ENCODE measurements around the gene CHST15.
"Not testable (repeated sequence)": the region's sequence is repeated elsewhere in the genome, so short reads cannot be mapped to it uniquely, and the experiment has no call there.

CHST15 gene

DNA sequence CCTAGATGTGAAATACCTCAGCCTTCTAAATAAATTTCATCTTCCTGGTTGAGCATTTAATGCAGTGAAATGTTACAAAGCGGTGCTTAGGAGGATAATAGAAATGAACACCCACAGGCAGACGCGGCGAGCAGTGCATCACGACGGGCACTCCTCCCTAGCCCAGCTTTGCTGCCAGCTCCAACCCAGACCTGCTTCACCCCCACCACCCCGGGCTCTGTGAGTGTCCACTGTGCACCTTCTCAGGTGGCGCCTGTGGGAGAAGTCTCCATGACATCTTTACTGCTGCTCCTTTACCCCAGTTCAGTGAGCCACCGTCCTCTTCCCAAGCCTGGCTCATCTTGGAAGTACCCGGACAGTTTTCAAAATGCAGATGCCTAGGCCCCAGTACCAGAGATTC, 5.2 kb upstream of the CHST15 start:
- no peak for DNase-seq (ENCODE audit: low spot score)

DNA sequence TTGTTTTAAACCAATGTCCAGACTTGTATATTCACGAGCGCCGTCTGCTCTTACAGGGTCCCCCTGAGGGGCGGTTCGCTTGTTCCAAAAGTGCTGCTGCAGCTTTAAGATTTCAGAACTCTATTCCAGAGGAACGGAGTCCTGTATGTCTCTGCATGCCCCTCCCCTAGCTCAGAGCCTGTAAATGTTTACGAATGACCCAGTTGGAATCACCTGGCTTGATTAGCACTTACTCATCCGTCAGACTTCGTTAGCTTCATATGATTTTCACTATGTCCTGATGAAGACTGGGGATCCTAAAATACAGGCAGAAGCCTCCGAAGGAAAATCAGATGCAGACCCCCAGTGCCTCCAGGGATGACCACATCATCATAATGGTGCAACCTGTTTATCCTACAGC, 4.5 kb upstream of the CHST15 start:
- no peak for DNase-seq (ENCODE audit: low spot score)

DNA sequence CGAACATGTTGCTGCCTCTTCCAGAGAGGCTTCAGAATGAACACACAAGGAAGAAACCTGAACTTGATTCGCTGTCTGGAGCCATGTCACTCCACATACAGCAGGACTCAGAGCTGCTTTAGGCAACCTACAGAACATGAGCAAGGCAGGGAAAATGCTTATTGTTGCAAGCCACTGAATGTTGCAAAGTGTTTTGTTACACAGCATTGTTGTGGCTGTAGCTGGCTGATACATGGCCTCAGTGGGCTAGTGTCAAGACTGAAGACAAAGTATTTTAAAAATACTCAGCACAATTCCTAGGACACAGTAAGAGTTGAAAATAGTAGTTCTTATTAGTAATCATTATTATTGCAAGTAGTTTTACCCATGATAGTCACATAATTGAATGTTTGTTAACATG, 3.1 kb upstream of the CHST15 start:
- no peak for DNase-seq (ENCODE audit: low spot score)

DNA sequence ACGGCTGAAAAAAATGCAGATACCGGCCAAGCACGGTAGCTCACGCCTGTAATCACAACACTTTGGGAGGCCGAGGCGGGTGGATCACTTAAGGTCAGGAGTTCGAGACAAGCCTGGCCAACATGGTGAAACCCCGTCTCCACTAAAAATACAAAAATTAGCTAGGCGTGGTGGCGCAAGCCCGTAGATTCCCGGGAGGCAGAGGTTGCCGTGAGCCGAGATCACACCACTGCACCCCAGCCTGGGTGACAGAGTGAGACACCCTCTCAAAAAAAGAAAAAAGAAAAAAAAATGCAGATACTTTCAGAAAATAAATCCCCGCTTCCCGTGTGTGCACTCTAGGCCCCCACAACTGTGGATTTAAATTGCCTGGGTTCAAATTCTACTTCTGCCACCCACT, 2.4 kb upstream of the CHST15 start:
- DNase-seq (ENCODE audit: low spot score) = not testable (repeated sequence)

DNA sequence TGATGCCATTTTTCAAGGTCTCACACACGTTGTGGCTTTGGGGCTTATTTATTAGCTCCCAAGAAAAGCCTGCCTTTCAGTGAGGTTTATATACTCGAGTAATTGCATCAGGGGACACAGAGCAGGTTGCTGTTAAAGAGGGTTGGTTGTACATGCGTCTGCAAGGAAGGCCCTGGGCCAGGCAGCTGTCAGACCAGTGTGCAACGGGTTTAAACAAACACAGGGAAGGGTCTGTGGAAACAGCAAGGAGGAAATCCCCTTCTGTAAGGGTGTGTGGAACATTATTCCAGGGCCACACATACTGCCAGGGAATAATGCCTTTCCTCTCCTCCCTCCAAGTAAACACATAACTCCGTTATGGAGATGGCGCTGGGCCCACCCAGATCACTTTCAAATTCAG, 1.7 kb upstream of the CHST15 start:
- no peak for DNase-seq (ENCODE audit: low spot score)

DNA sequence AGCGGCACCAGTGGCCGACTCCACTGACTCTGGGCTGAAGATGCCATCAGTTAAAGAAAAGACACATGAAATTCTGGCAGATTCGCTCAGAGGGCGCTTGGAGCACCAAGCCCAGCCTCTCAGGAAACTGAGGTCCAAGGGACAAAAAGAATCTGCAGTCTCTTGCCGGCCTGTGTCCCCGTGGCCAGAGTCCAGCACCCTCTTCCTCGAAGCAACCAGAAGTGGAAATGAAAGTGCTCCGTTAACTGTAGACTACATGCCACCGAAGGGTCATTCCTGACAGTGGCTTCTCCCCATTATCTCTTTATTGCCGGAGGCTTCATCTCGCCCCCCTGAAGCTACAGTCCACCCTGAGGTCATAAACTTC, 1.0 kb upstream of the CHST15 start:
- no peak for DNase-seq (ENCODE audit: low spot score)

DNA sequence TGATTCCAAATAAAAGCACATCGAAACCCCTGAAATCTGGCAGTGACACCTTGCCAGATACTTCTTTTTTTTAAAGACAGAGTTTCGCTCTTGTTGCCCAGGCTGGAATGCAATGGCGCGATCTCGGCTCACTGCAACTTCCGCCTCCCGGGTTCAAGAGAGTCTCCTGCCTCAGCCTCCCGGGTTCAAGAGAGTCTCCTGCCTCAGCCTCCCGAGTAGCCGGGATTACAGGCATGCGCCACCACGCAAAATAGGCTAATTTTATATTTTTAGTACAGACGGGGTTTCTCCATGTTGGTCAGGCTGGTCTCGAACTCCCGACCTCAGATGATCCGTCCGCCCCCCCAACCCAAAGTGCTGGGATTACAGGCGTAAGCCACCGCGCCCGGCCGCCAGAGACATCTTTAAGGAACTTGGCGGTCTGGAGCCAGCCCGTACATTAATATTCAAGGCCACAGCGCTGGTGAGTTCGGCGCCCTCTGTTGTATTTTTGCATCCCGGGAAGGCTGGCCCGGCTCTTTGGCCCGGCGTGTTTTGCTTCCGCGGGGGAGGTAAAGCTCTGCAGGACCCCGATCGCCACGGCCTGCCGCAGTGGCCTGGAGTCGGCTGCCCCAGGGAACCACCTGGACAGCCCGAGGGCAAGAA, 498 bp upstream of the CHST15 start:
- not testable (repeated sequence) for DNase-seq (ENCODE audit: low spot score)

DNA sequence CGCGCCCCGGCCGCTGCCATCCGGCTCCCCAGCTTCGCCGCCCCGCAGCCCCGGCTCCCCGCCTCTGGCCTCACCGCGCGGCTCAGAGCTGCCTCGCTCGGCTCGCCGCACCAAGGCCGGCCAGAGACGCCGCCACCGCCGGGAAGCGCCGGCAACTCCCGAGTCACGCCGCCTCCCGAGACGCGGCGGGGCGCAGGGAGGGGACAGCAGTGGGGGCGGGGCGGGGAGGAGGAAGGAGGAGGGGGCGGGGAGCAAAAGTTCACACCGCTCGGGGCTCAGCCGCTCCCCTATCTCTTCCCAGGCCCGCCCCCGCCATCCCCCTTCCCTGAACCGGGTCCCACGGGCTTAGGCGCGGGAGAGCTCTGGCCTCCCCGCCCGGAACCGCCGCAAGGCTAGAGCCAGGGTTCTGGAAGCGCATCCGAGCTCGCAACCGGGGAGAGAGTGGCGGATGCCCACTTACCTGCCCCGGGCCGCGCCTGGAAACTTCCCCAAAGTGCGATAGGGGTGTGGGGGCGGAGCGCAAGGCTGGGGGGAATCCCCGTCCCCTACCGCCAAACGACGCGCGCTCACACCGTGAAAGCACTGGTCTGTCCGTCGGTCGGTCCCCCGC, 1.0 kb downstream of the CHST15 start:
- peak; percentile 62 for DNase-seq (ENCODE audit: low spot score)

DNA sequence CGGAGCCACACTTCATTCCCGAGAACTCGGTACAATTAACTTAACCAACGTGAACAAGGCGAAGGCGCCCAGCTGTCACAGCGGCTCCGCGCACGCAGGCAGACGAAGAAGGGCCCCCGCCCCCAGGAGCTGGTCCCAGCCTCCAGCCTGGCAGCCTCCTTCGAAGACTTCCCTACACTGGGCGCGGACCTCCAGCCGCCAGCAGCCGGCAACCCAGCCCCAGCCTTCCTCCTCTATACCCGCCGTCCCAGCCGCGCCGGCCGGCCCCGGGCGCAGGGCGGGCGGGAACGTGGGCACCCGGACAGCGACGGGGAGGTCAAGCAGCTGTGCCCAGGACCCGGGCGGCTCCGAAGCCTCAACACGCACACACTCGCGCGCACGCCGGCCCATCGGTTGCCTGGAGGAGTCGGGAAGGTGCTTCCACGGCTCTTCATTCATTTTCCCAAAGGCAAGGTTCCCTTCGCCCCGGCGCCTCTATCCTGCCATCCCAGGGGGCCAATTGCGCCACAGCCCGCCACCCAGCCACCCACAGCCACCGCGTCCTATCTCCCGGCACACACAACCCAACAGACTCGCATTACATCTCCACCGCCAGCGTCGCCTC, 1.6 kb downstream of the CHST15 start:
- DNase-seq (ENCODE audit: low spot score) = peak; percentile 51

DNA sequence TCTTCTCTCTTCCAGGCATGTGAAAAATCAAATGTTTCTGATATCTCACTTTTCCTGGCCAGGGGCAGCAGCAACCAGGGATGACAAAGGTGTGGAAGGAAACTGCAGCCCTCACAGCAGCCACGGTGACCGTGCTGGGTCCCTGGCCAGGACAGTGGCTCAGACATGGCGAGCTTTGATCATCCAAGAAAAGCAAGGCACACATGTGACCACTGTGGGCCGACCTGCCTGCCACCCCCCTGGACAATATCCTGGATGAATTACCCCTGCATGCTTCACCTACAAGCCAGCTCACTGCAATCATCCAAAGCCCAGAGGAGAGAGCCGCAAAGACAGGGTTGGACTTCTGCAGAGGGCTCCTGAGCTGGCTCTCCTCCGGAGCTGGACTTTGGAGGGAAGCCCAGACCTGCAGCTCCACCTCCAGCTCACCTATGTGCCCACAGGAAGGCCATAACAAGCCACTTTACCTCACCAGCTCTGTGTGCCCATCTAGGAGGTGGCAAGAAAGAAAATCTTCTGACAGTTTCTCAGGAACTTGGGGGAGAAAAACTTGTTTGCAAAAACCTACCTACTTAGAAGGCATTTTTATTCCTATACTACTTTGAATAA, 2.7 kb downstream of the CHST15 start:
- DNase-seq (ENCODE audit: low spot score) = no peak

DNA sequence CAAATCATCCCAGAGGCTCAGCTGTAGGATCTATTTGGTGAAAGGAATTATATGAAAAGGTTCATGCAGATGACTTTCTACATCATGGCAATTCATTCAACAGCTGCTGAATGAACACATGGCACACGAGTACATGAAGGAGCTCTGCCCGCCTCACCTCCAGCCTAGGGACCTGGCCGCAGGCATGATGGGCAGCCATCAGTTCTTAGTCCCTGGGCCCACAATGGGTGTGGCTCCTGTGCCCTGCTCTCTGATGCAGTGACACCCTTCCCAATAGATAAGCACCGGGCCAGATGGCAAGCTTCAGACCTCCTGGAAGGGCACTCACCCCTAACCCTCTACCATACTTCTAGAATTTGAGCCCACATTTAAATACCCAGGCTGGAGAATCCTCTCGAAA, 3.5 kb downstream of the CHST15 start:
- no peak for DNase-seq (ENCODE audit: low spot score)

DNA sequence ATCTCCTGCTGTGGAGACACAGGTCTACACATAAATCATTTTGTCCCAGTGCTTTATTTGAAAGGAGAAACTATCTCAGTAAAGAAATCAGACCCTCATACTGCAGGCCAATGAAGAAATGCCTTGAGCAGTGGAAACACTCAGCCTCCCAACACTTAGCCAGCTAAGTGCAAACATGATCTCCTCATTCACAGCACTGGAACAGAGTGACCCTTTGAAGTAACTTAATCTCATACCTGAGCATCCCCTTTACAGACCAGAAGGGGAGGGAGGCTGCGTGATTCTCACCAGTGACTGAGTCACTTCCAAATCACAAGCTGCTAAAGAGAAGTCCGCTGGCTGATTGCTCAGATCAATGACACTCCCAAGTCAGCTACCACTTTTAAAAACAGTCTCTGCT, 4.5 kb downstream of the CHST15 start:
- no peak for DNase-seq (ENCODE audit: low spot score)

DNA sequence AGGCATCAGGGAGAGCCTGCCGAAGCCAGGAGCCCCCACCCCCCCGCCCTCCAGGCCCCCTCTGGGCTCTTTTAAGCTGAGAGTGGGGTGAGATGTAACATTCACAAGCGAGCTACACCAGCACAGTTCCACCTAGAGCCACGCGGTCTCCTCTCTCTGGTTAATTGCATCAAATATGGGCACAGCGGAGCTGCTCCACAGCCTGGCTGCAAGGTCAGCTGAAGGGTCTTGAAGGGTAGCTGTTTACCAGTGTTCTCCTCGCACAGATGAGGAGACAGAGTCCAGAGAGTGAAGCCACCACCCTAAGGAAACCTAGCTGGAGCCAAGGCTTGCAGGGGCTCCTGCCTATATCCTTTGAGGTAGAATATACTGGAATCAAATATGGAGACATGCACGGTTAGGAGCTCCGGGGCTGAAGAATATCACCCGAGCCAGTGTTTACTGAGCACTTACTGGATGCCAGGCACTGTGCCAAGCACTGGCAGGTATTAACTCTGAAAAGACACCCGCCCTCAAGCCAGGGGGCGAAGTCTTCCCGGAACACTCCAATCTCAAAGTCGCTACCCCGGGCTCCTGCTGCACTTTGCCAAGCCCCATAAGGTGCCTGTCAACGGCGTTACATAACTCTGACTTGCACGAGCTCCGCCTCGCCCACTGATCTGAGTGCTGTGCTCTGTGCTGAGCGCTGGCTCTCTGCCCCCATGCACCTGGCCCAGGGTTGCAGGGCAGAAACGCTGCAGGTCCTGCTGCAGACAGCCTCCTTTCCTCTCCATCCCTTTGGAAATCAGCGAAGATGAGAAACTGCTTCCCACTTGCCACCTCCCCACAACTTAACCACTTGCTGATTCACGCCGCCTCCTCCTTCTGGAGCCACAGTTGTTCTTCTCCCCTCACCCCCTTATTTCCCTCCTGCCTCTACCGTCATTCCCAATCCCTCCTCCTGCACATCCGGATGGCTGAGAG, 5.4 kb downstream of the CHST15 start:
- no peak for DNase-seq (ENCODE audit: low spot score)

DNA sequence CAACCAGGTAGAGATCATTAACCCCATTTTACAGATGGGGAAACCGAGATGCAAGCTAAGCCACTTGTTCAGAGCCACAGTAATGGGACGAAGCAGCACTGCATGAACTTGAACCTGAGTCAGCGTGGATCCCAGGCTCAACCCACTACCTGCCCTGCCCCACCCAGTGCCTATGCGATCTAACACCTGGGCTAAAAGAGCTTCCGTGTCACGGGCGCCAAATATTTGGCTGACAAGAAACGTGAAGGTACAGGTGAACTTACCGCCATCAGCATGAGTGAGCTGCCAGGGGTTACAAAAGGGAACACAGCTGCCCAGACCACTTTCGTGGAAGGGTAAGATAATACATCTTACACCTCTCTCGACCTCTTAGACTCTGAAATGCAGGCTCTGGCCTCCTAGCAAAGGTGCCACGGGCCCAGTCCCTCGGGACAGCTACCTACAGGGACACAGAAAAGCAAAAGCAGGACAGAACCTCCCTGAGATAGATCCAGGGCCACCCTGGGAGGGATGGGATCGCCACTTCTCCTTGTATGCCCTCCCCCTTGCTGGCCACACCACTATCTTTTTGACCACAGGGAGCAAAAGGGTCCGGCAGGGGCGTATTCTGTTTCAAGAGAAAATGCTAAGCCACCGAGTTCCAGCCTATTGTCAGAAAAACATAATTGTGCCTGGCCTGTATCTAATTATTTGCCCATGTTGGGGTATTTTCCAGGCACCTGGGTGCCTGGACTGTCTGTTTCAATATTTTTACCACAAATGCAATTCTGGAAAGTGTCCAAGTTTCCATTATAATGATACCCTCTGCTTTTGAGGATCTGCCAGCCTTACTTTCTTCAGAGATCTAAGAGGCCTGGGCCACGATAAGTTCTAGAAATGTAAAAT, 6.4 kb downstream of the CHST15 start:
- DNase-seq (ENCODE audit: low spot score) = no peak

DNA sequence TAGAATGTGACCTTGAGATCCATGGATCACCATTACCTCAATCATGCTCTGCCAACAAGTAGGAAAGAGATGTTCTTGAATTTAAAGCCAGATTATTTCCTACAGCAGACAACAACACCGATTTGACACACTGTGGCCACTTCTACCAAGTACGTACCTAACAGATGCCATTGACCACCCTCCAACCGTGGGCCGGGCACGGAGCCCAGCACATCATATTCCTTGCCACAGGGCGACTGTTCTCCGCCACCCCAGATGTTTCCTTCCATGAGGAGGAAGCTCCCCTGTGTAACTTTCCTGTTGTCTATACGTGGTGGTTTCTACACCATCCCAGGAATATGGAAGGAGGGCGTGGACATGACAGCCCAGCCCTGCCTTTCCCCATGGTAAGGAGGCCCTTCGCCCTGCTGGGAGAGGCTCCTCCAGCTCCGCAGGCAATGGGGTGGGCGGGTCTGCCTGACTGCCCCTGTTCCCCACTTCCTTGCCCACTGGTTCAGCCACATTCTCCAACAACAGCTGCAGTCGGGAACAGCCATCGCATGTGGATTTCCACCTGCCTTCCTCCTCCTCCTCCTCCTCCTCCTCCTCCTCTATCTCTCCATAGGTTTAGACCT, 7.2 kb downstream of the CHST15 start:
- no peak for DNase-seq (ENCODE audit: low spot score)

DNA sequence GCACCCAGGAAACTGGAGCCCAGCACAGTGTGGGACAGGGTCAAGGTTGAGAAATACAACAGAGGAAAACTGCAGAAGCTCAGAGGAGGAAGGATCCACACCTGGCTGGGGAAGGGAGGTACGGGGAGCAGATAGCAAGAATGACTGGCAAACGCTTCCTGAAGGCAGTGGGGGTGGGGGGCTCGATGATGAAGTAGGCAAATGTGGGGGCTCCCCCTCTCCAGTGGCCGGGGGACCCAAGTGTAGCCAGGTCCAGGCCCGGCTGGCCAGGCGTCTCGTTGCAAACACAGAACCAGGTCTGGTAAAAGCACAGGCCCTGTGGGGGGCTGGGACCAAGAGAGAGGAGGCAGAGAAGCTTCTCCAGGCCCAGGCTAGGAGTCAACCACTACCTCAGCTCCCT, 7.7 kb downstream of the CHST15 start:
- no peak for DNase-seq (ENCODE audit: low spot score)

DNA sequence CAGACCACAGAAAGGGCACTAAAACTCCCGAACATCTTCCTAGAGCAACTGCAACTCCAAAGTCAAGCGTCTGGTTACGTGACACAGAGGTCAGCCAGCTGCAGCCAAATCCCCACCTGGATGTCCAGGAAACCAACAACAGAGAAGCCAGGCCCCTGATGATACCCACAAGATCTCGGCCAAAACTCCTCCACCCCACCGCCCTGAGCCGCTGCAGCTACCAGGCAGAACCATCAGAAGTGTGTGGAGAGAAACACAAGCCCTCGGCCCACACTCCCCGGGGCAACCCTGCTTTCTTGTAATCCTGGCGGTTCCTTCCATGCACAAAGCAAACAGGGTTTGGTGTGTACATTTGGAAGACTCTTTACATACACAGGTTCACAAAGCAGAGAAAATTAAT, 8.7 kb downstream of the CHST15 start:
- DNase-seq (ENCODE audit: low spot score) = no peak

DNA sequence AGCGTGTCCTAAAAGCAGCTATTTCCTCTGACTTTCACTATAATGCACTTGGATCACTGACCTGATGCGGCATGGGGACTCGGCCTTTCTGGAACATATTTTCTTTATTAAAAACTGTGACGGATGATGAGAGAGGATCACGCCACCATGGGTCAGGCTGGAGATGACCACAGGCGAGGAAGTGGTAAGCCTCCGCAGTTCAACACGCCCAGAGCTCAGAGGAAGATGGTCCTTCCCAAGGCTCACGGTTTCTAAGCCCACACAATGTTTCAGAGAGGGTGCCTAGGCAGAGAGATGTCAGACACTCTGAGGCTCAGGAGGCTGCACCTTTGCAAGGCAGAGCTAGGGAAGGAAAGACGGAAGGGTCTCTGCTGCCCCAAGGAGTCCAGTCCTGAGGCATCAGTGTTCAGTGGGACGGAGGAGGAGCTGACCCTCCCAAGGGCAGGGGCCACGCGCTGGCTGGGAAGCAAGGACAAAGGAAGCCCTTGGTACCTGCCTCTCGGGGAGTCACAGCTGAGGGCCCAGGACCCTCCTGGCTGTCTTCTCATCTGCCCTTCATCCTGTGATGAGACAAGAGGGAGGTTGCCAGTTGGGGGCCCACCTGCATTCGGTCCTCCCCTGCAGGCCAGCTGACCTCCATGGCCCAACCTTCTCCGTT, 9.5 kb downstream of the CHST15 start:
- no peak for DNase-seq (ENCODE audit: low spot score)

DNA sequence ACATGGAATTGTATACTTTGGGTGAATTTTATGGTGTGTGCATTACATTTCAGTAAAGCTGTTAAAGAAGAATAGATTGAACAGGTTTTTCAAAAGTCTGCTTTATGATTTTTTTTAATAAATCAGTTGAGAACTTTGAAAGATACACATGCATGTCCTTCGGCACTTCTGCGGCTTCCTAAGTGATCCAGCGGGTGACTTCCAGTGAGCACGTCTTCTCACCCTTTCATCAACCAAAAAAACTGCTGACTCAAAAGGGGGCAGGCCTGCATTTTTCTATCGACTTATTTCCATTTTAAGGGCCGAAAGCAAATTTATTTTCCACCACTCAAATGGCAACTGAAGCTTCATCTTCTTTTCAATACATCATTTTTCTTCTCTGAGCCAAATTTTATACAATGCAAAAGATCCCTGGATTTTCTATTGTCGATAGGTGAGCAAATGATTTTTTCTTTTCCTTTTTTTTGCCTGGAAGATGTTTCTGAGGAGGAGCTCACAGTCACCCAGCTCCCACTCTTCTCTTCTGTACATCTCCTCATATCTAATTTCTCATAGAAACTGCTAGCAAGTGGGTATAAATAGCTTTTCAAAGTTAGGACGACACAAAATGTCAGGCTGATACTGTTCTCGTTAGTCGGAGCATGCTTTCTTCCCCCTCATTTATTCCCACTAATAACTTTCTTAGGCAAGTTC, 10.2 kb downstream of the CHST15 start:
- no peak for DNase-seq (ENCODE audit: low spot score)

DNA sequence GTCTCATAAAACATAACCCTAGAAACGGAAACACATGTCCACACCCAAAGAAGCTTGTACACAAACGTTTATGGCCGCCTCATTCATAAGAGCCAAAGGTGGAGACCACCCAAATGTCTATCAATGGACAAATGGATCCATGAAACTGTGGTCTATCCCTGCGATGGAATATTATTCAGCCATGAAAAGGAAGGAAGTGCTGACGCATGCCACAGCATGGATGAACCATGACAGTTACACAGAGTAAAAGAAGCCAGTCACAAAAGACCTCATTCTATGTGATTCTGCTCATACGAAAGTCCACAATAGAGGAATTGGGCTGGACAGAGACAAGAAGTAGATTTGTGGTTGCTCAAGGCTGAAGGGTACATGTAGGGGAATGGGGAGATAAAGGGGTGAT, 10.8 kb downstream of the CHST15 start:
- no peak for DNase-seq (ENCODE audit: low spot score)
